B cell (primary cell): ENCODE results near the gene GABRR3. TPM values are rescaled to one million over a fixed set of nuclear protein-coding genes. Genes with fewer than 3 reads are reported as not detected.
A peak's percentile ranks its signal among the peaks of the same experiment; 100 is the strongest.

Experiments used
- ATAC-seq: fragments of 200-7000 bp; cut with Tn5 transposase; one replicate; pipeline ENCODE4 v1.10.0; 2021; ENCODE audit warnings: low read depth, mild to moderate bottlenecking, moderate number of reproducible peaks, moderate library complexity
- CTCF ChIA-PET: fragments of 350-600 bp; sonication (Branson Sonifier 250); formaldehyde crosslinking; loops from one replicate; lab custom pipeline; 2021; ENCODE audit warnings: antibody characterized with exemption, inconsistent platforms; lab: Charles Lee
- POLR2A ChIA-PET: fragments of 350-600 bp; sonication (Branson Sonifier 250); formaldehyde crosslinking; loops from one replicate; lab custom pipeline; 2021; ENCODE audit warnings: antibody characterized with exemption; lab: Charles Lee
- DNase-seq: peaks from one replicate; pipeline ENCODE4 v3.0.0; 2013
- H2AFZ ChIP-seq: 2 replicates; pipeline ENCODE4 v1.6.1; 2012; ENCODE audit warnings: mild to moderate bottlenecking, low read depth, low read length; ENCODE audit not compliant: insufficient read depth, poor library complexity, severe bottlenecking
- H3K27ac ChIP-seq, 2 donors: 1 replicate in 1 of 2; 2 replicates in 1 of 2; pipeline ENCODE4 v1.5.1; 2012 to 2013; ENCODE audit warnings: low read length in 2 of 2, mild to moderate bottlenecking in 2 of 2, moderate library complexity in 1 of 2
- H3K27me3 ChIP-seq, 4 experiments: fragments of 200-600 bp in 1 of 4; sonication (generic) in 1 of 4; replicated peaks in 1 of 4; 1 replicate in 2 of 4; 2 replicates in 2 of 4; pipeline versions ENCODE4 v1.6.1 to v1.7.0; 2013 to 2016; ENCODE audit warnings: low read length in 3 of 4, mild to moderate bottlenecking in 2 of 4, mixed read lengths in 1 of 4, moderate library complexity in 1 of 4; ENCODE audit not compliant: insufficient read depth in 4 of 4, control insufficient read depth in 3 of 4; ENCODE audit errors: control extremely low read depth in 1 of 4
- H3K36me3 ChIP-seq, 2 experiments: replicated peaks in 1 of 2; 1 replicate in 1 of 2; 2 replicates in 1 of 2; pipeline versions ENCODE4 v1.6.1 to v1.7.1; 2013; ENCODE audit warnings: low read length in 1 of 2; ENCODE audit not compliant: insufficient read depth in 2 of 2, control insufficient read depth in 1 of 2; ENCODE audit errors: control extremely low read depth in 1 of 2, extremely low read depth in 1 of 2
- H3K4me1 ChIP-seq, 2 donors: fragments of 200-600 bp in 1 of 2; sonication (generic) in 1 of 2; 1 replicate in 1 of 2; 2 replicates in 1 of 2; pipeline versions ENCODE4 v1.5.1 to v1.6.1; 2013 to 2017; ENCODE audit warnings: low read length in 2 of 2; ENCODE audit not compliant: control insufficient read depth in 2 of 2, insufficient read depth in 2 of 2
- H3K4me2 ChIP-seq: replicated peaks from 2 replicates; pipeline ENCODE3; 2012; ENCODE audit warnings: mild to moderate bottlenecking, low read depth, low read length; ENCODE audit not compliant: poor library complexity, severe bottlenecking
- H3K4me3 ChIP-seq, 5 experiments: fragments of 200-600 bp in 1 of 5; sonication (generic) in 1 of 5; 1 replicate in 3 of 5; 2 replicates in 2 of 5; pipeline versions ENCODE4 v1.5.1 to v1.7.0; 2011 to 2016; ENCODE audit warnings: low read length in 4 of 5, mild to moderate bottlenecking in 4 of 5, low read depth in 2 of 5, control low read depth in 1 of 5, moderate library complexity in 1 of 5; ENCODE audit not compliant: insufficient read depth in 1 of 5; ENCODE audit errors: control extremely low read depth in 1 of 5, extremely low read depth in 1 of 5
- H3K79me2 ChIP-seq: fragments of 200-600 bp; sonication (generic); one replicate; pipeline ENCODE4 v1.6.0; 2016; ENCODE audit warnings: low read length; ENCODE audit not compliant: control insufficient read depth, insufficient read depth
- H3K9ac ChIP-seq: fragments of 200-600 bp; sonication (generic); 2 replicates; pipeline ENCODE4 v1.6.1; 2017; ENCODE audit warnings: mild to moderate bottlenecking, low read length, moderate library complexity
- H3K9me3 ChIP-seq, 3 donors: one replicate each; pipeline versions ENCODE4 v1.6.1 to v1.7.1; 2013; ENCODE audit warnings: low read length in 2 of 3; ENCODE audit not compliant: control insufficient read depth in 2 of 3, insufficient read depth in 1 of 3; ENCODE audit errors: control extremely low read depth in 1 of 3
- H4K20me1 ChIP-seq: 2 replicates; pipeline ENCODE4 v1.6.0; 2012; ENCODE audit warnings: mild to moderate bottlenecking, low read length; ENCODE audit not compliant: insufficient read depth, control insufficient read depth, poor library complexity, severe bottlenecking
- H3K27ac Mint-ChIP-seq: one replicate; pipeline ENCODE4 v1.8.0; 2021; ENCODE audit warnings: mixed read lengths
- H3K27me3 Mint-ChIP-seq: one replicate; pipeline ENCODE4 v1.8.0; 2021; ENCODE audit warnings: mixed read lengths
- H3K4me1 Mint-ChIP-seq: one replicate; pipeline ENCODE4 v1.8.0; 2021; ENCODE audit warnings: mixed read lengths
- H3K4me3 Mint-ChIP-seq: one replicate; pipeline ENCODE4 v1.8.0; 2021; ENCODE audit warnings: mixed read lengths
- H3K9me3 Mint-ChIP-seq: one replicate; pipeline ENCODE4 v1.8.0; 2022; ENCODE audit warnings: mixed read lengths; ENCODE audit not compliant: insufficient read depth
- CTCF ChIP-seq: fragments of 200-600 bp; IDR thresholded peaks from one replicate; pipeline ENCODE4 v1.8.0; 2022; ENCODE audit warnings: antibody characterized with exemption, mild to moderate bottlenecking
- EZH2 ChIP-seq: IDR thresholded peaks from 2 replicates; pipeline ENCODE4 v1.6.1; 2012; ENCODE audit warnings: borderline replicate concordance, low read depth, mild to moderate bottlenecking, moderate library complexity, low read length; ENCODE audit not compliant: insufficient read depth, poor library complexity, severe bottlenecking
- WGBS: methylation state at CpG from one replicate; pipeline ENCODE4 v1.1.5; 2013; ENCODE audit warnings: missing lambda C conversion rate; ENCODE audit not compliant: insufficient coverage; 5-methylcytosine and 5-hydroxymethylcytosine counted together
- intact Hi-C: fragments of 100-400 bp; cut with micrococcal nuclease; formaldehyde crosslinking; loops from one replicate; pipeline ENCODE4 v1.10.0; 2022
- polyA plus RNA-seq: library from polyadenylated mRNA; depleted of rRNA; stranded (reverse); fragments of >200 nt; gene quantifications from 2 replicates; pipeline ENCODE4 v1.2.3, GENCODE V29; 2012
- total RNA-seq, 2 donors: library from RNA; stranded (reverse); fragments of 120-200 nt in 1 of 2; gene quantifications; 1 replicate in 1 of 2; 2 replicates in 1 of 2; pipeline versions ENCODE4 v1.2.3 to v1.2.4, GENCODE V29; 2013 to 2022

Gene GABRR3
- total and polyA plus RNA-seq, 2 donors (not counting 1 experiment from before 2014, with no cell fraction given): not detected

DNA sequence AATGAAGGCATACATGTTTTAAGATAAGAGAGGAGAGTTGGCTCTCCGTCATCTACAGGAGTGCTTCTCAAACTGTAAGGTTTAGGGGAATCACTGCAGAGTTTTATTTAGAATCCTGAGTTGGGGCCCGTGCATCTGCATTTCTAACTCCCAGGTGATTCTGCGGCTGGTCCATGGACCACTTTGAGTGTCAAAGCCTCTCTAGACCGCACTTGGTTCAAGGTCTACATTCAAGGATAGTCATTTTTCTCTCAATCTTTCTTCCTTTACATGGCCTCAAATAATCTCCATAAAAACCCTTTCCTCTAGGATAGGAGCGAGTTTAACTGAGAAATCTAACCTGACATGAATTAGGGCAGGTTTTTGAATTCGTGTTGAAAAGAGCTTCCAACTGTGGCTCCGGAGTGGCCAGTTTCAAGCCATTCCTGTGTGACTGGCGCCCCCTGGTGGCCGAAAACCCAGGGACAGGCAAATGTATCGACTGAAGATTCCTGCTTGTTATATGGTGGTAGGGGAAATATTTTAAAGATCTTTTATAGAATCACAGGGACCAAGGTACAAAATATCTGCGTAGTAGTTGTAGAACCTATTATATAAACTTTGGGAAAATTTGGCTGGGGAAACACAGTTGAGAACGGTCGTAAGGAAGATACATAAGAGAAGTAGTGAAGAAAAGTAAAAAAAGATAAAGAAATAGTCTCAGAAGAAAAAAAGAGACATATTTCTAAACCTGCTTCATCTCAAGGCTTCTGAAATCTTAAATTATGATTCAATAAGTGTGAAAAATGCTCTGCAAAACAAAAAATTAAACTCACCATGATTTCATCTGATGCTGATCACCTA, 11.9 kb downstream of the GABRR3 start:
- Histone ChIP-seq H3K4me3 (no peak overlapping the region), H3K79me2 (no peaks in the 10 kb centered on the region), H3K4me1 (no peaks in the 10 kb centered on the region), H3K9me3 (no peaks in the 10 kb centered on the region), H3K27me3 (no peaks in the 10 kb centered on the region), H2AFZ (no peak overlapping the region), H3K36me3 (no peaks in the 10 kb centered on the region), H4K20me1 (no peaks in the 10 kb centered on the region), H3K9ac (no peak overlapping the region), H3K4me2 (peak overlapping the region; percentile 3), H3K27ac (no peak overlapping the region)
- ChIA-PET POLR2A (no interaction called here), CTCF (interaction anchor here (0.6 to 10.0 kb wide), 20 partner anchors 8 to 303 kb away, joined by 3 to 239 read pairs (median 6); partner anchors contain the start of gene ARL6)
- TF ChIP-seq EZH2: no peak
- peak; percentile 98 for TF ChIP-seq CTCF
- Mint-ChIP-seq H3K9me3 (no peaks in the 10 kb centered on the region), H3K4me3 (no peak overlapping the region), H3K27me3 (peaks cover 12% of the 10 kb centered on the region), H3K4me1 (peaks cover 1% of the 10 kb centered on the region), H3K27ac (no peak overlapping the region)
- ATAC-seq (peak; percentile 53), DNase-seq (peak; percentile 81)
- 94% methylated on average over 4 of the region's 13 CpGs for WGBS
- intact Hi-C loops: loop anchor here (1.0 to 5.0 kb wide), 2 partner anchors 230 to 1161 kb away; no protein-coding TSS in a partner anchor
